Astrocyte (in vitro differentiated cells and primary cell): ENCODE results near the gene CCR8.
A peak's percentile ranks its signal among the peaks of the same experiment; 100 is the strongest.

Experiments used
- CTCF ChIP-seq: IDR thresholded peaks from 2 replicates; pipeline ENCODE4 v1.5.1; 2011; ENCODE audit warnings: low read depth, mild to moderate bottlenecking, inconsistent platforms, low read length, moderate library complexity; ENCODE audit not compliant: insufficient read depth
- EZH2 ChIP-seq: IDR thresholded peaks from 2 replicates; pipeline ENCODE4 v1.6.1; 2012; ENCODE audit warnings: mild to moderate bottlenecking, low read length, inconsistent platforms; ENCODE audit not compliant: insufficient read depth

GRCh38 chr3:39288300-39288808, 41.2 kb upstream of the CCR8 start:
- TF ChIP-seq CTCF (peak; percentile 89), EZH2 (no peak)
